ENCODE data around the gene HNRNPR.
"Not testable (repeated sequence)": the region's sequence is repeated elsewhere in the genome, so short reads cannot be mapped to it uniquely, and the experiment has no call there.

Gene HNRNPR

GRCh38 chr1:23331713-23332112, 12.4 kb downstream of the HNRNPR start:
- no peak for FAIRE-seq
- DNase-seq (ENCODE audit: low spot score): no peak

DNA sequence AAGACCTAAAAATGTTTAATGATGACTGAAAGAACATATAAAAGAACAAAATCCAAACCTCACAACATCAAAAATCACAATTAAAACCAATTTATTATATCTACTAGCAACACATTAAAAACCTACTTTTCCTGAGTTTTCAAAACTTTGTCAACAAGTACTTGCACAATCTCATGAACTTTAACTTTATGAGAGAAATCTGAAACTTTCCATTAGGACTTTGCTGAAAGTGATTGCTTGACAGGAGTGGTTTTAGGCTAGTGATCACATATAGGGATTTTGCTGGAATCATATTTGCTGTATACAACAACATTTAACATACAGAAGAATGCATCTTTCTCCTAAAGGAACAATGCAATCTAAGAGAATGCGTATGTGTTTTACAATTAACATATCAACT, 13.2 kb downstream of the HNRNPR start:
- FAIRE-seq (no peak), DNase-seq (ENCODE audit: low spot score) (no peak)

DNA sequence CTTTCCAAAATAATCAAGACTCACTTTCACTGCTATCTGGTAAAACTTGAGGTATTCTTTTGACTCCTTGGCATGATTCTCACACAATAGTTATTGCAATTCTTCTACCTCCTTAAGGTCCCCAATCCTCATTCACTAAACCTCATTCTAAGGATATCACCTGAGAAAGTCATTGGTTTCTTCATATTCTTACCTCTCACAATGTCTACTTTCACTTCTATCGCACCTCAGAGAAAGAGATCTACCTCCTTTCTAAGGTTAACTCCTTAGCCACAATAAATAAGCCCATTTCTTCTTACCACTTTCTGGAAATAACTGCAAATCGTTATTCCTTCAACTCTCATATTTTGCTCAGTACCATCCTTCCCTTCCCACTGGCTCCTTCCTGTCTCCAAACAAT, 18.7 kb downstream of the HNRNPR start:
- DNase-seq (ENCODE audit: low spot score): no peak

DNA sequence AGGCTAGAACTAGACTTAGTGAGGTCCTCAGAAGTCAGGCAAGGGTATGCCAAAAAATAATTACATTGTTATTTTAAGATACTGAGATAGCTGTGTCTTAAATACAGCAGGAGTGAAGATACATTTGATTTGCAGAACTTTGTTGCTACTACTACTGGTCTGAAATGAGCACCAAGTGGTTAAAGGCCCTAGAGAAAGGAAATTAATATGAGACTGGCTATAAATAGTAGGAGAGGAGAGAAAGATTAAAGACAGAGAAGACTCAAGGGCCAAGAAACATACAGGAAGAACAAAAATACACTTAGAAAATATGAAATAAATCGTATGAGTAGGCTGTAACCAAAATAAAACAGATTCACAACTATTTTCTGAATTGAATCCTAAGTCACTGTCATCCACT, 21.3 kb downstream of the HNRNPR start:
- no peak for FAIRE-seq
- no peak for DNase-seq (ENCODE audit: low spot score)

More for the DNA sequence above, 18.7 kb downstream of the HNRNPR start:
- FAIRE-seq: no peak

- not testable (repeated sequence) for FAIRE-seq; DNase-seq (ENCODE audit: low spot score)
Observed at GRCh38 chr1:23310280-23310679, 33.8 kb downstream of the HNRNPR start.

DNA sequence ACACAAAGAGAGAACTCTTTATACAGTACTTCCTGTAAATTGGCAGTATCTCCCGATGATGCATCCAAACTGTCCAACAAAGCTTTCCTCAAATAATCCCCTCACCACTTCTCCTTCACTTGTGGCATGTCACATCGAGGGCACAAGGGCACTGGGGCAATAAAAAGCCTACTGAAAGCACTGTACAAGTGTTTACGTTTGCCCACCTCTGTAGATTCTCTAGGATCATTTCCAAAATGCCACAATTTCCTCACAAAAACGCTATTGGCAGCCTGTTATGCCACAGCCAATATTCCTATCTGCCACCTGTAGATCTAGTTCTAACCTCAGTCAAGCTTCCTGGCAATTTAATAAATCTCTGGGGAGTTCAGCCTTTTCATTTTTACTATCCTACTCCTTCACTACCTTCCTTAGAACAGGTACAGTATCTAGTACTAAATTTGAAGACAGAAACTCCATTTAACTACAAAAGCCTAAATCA, 39.9 kb downstream of the HNRNPR start:
- DNase-seq (ENCODE audit: low spot score) (no peak), FAIRE-seq (no peak)

GRCh38 chr1:23303524-23303923, 40.6 kb downstream of the HNRNPR start:
- DNase-seq (ENCODE audit: low spot score): no peak
- no peak for FAIRE-seq

DNA sequence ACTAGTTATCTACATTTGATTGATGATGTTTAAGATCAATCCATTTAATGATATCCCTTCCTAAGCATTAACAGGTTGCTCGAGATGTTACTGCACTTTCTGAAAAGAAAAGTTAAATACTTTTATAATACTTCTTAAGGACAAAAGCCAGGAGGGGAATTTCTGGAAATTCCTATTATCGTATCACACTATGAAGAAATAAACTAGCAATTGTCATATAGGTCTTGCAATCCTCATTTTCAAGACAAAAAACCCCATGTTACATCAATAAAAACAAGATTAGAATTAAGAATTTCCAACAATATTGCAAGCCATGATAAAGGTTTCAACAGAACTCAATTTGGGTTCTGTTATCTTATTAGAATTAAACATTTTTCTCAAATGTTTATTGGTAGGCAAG, 47.2 kb downstream of the HNRNPR start:
- FAIRE-seq (no peak), DNase-seq (ENCODE audit: low spot score) (no peak)

DNA sequence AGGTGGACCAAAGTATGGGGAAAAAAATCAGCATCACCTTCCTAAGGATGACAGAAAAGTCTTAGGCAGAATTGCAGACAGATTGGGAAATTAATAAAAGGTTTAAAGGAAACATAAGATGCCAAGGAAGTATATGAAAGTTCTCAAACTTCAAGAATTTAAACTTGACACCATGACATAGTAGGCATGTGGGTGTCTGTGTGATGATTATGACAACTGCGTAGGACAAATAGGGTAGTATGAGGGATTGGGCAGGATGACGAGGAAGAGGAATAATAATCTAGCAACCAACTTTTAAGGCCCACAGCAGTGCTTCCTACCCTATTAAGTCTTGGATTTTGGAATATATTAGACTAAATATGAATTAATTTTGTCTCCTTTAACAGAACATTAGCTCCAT, 52.4 kb downstream of the HNRNPR start:
- DNase-seq (ENCODE audit: low spot score): no peak

GRCh38 chr1:23290836-23291565, 53.1 kb downstream of the HNRNPR start:
- FAIRE-seq (no peak), DNase-seq (ENCODE audit: low spot score) (no peak)

More for the DNA sequence above, 52.4 kb downstream of the HNRNPR start:
- no peak for FAIRE-seq

GRCh38 chr1:23288671-23289070, 55.4 kb downstream of the HNRNPR start:
- FAIRE-seq: no peak
- no peak for DNase-seq (ENCODE audit: low spot score)

- FAIRE-seq (no peak), DNase-seq (ENCODE audit: low spot score) (no peak)
Observed at GRCh38 chr1:23288201-23288600, 55.9 kb downstream of the HNRNPR start.

- DNase-seq (ENCODE audit: low spot score) (no peak), FAIRE-seq (no peak)
Observed at GRCh38 chr1:23286401-23286800, 57.7 kb downstream of the HNRNPR start.

DNA sequence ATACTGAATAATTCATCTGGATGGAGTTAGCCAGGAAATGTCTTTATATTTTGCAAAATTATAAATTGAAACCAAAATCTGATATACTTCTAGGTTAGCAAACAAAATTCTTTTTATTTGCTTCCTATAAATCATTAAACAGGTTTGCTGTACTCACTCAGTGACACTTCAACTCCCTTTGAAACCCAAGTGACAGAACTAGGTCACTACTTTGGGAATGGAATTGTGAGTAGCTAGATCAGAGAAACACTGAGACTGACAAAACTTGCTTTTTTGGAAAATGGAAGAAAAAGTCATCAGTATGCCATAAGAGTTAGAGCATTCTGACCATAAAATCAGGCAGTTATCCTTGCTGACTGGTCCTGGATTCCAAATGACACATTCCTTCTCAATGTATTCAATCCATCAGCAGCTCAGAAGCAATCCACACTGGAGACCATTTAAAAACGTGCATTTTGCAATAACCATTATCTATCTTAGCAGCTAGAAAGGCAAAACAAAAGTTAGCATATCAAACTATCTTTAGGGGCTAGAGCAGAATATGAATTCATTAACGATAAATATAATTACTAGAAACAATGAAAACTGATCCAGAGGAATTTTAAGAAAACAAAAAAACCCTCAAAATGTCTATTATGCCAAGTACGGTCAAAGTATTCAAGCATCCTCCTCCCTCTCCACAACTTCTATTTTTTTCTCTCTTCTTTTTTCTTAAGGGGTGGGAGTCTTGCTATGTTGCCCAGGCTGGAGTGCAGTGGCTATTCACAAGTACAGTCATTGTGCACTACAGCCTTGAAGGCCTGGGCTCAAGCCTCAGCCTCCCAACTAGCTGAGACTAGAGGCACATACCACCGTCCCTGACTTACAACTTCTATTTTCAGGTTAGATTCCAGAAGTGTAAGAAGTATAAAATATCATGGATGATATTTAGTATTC, 60.1 kb downstream of the HNRNPR start:
- FAIRE-seq (peak; percentile 11), DNase-seq (ENCODE audit: low spot score) (peak; percentile 15)

DNA sequence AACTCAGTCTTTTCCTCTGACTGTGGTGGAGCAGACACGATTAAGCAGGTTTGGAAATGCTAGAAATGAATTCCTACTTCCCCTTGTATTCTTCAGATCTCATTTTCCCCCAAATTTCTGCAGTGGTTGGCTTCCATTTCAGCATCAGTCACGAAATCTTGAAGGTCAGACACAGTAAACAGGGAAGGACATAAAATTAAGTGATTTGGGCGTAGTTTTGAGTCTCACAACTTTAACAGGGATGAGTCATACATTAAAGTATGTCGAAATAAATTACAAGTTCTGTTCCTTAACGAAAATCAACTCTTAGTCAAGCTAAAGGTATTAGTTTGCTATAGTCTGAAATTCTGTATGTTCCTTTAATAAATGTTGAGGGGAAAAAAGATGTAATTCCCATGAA, 61.1 kb downstream of the HNRNPR start:
- no peak for DNase-seq (ENCODE audit: low spot score)
- FAIRE-seq: no peak

DNA sequence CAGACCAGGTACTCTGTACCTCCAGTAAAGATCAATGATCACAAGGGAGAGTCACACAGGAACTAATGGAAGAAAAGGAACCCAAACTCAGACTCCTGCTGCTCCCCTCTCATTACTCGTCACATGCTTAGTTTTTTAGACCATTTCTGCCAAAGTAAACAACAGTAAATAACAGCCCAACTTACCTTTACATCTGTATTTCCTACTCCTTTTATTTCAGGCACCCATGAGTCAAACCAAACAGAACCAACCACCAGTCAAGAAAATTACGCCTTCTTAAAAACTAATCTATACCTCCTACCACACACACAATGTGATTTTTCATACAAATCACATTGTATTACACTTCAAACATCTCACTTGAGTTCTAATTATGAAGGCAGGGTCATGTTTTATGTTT, 65.4 kb downstream of the HNRNPR start:
- no peak for DNase-seq (ENCODE audit: low spot score)
- FAIRE-seq: no peak

DNA sequence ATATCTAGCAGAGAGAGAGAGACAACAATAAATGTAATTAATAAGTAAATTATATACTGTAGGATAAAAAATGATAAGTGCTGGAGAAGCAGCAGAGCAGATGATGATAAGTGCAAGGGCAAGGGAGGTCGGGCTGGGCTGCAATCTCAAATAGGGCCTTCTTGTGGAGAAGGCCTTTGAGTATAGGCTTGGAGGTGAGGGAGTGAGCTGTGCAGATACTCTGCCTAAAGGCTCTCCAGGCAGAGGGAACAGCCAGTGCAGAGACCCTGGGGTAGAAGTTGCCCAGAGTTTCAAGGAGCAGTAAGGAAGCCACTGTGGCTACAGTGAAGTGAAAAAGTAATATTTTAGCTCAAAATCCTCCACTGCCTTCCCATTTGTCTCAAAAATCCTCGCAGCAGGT, 67.6 kb downstream of the HNRNPR start:
- DNase-seq (ENCODE audit: low spot score) (no peak), FAIRE-seq (no peak)

DNA sequence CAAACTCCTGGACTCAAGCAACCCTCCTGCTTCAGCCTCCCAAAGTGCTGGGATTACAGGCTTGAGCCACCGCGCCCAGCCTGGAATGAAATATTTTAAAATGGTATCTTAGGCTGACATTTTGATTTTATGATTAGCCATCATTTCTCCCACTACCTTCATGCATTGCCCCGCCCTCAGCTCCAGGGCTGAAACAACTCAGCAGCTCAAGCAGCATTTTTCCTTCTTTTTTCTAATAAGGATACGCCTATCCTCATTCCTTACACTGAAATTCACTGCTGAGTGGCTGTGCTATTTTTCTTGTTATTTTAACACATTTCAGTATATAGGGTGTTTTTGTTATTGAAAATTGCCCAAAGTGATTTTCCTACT, 70.0 kb downstream of the HNRNPR start:
- no peak for FAIRE-seq
- DNase-seq (ENCODE audit: low spot score): no peak

- FAIRE-seq: peak; percentile 81
- peak; percentile 74 for DNase-seq (ENCODE audit: low spot score)
Observed at GRCh38 chr1:23273450-23274133, 70.5 kb downstream of the HNRNPR start.

GRCh38 chr1:23263380-23263887, 80.7 kb downstream of the HNRNPR start:
- DNase-seq (ENCODE audit: low spot score): no peak
- FAIRE-seq: no peak

DNA sequence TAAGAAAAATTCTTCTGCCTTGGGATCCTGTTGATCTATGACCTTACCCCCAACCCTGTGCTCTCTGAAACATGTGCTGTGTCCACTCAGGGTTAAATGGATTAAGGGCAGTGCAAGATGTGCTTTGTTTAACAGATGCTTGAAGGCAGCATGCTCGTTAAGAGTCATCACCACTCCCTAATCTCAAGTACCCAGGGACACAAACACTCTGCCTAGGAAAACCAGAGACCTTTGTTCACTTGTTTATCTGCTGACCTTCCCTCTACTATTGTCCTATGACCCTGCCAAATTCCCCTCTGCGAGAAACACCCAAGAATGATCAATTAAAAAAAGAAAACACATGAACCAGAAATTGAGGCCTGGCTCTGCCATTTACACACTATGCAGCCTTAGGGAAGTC, 86.0 kb downstream of the HNRNPR start:
- not testable (repeated sequence) for DNase-seq (ENCODE audit: low spot score); FAIRE-seq

- not testable (repeated sequence) for FAIRE-seq; DNase-seq (ENCODE audit: low spot score)
Observed at GRCh38 chr1:23257371-23257770, 86.7 kb downstream of the HNRNPR start.
